ENCODE results near the gene GLYATL1B. TPM values are rescaled to one million over a fixed set of nuclear protein-coding genes. Genes with fewer than 3 reads are reported as not detected.

Gene GLYATL1B
- total and polyA plus RNA-seq, 4 donors = not detected

DNA sequence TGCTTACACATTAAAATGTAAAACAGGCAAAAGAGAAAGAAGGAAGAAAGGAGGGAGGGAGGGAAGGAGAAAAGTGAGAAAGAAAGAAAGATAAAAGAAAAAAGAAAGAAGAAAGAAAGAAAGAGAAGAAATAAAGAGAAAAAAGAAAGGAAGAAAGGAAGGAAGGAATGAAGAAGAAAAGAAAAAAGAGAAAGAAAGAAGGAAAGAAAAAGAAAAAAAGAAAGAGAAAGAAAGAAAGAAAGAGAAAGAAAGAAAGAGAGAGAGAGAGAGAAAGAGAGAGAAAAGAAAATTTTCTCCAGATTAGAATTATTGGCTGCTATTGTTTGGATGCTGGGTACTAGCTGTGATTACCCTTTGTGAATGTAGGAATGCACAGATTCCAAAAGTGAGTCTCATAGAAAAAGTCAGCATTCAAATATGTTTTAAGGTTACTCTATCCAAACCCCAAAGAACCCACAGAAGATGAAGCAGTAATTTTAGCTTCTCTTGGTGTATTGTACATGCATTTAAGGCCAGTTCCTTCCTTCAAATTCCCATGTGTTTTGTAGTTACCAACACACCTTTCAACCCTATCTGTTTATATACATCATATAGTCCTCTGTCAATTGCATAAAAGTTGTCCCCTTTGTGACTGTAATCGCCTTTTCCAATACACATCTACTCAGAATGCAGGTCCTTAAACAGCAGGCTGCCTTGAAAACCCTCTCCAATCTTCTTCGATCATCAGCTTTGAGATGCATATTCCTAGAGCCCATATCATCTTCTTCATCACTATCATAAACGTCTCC, 55.8 kb downstream of the GLYATL1B start:
- H3K9me3 ChIP-seq (ENCODE audit: control insufficient read depth in 4 of 4, low read length in 3 of 4) = no peaks in the 10 kb centered on the region
- H3K27ac ChIP-seq (ENCODE audit: low read depth in 1 of 2, low read length in 2 of 2) = peak overlapping the region; percentile 89 to 98
- no peaks in the 10 kb centered on the region for H3K27me3 ChIP-seq (ENCODE audit: control insufficient read depth in 4 of 4, insufficient read depth in 4 of 4, low read length in 3 of 4)
- 8% methylated on average over 3 of the region's 3 CpGs for WGBS
- peak overlapping the region; percentile 67 to 72 (median 71) for H3K4me3 ChIP-seq (ENCODE audit: low read depth in 1 of 3, low read length in 3 of 3)
- peak overlapping the region; percentile 60 to 87 for H3K9ac ChIP-seq (ENCODE audit: low read depth in 1 of 2, low read length in 2 of 2)
- DNase-seq (ENCODE audit: low spot score) = no peak
- peaks cover 5 to 35% (median 28%) of the 10 kb centered on the region in 4 donors for H3K4me1 ChIP-seq (ENCODE audit: control insufficient read depth in 4 of 4, insufficient read depth in 4 of 4, low read length in 3 of 4)
- peaks cover 0 to 3% (median 0%) of the 10 kb centered on the region in 4 donors for H3K36me3 ChIP-seq (ENCODE audit: control insufficient read depth in 4 of 4, insufficient read depth in 3 of 4, low read depth in 1 of 4, low read length in 3 of 4)
- TF ChIP-seq, protein P1, sequence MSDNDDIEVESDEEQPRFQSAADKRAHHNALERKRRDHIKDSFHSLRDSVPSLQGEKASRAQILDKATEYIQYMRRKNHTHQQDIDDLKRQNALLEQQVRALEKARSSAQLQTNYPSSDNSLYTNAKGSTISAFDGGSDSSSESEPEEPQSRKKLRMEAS (IDR thresholded peaks at IDR 0.05) = no peak
- TF ChIP-seq FOXA1 (IDR thresholded peaks at IDR 0.05) (no peak), YY1 (IDR thresholded peaks at IDR 0.05) (no peak), EGR1 (IDR thresholded peaks at IDR 0.05; ENCODE audit: low read depth in 2 of 2) (no peak), HNF4G (IDR thresholded peaks at IDR 0.05) (no peak), SP1 (IDR thresholded peaks at IDR 0.05) (no peak), RAD21 (IDR thresholded peaks at IDR 0.05) (no peak), HNF4A (conservative IDR thresholded peaks at IDR 0.05) (no peak), FOXA2 (IDR thresholded peaks at IDR 0.05) (no peak), RXRA (IDR thresholded peaks at IDR 0.05) (no peak)
- TF ChIP-seq, protein P2, sequence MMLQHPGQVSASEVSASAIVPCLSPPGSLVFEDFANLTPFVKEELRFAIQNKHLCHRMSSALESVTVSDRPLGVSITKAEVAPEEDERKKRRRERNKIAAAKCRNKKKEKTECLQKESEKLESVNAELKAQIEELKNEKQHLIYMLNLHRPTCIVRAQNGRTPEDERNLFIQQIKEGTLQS (IDR thresholded peaks at IDR 0.05) = no peak
- TF ChIP-seq, protein P3, sequence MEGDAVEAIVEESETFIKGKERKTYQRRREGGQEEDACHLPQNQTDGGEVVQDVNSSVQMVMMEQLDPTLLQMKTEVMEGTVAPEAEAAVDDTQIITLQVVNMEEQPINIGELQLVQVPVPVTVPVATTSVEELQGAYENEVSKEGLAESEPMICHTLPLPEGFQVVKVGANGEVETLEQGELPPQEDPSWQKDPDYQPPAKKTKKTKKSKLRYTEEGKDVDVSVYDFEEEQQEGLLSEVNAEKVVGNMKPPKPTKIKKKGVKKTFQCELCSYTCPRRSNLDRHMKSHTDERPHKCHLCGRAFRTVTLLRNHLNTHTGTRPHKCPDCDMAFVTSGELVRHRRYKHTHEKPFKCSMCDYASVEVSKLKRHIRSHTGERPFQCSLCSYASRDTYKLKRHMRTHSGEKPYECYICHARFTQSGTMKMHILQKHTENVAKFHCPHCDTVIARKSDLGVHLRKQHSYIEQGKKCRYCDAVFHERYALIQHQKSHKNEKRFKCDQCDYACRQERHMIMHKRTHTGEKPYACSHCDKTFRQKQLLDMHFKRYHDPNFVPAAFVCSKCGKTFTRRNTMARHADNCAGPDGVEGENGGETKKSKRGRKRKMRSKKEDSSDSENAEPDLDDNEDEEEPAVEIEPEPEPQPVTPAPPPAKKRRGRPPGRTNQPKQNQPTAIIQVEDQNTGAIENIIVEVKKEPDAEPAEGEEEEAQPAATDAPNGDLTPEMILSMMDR (IDR thresholded peaks at IDR 0.05; ENCODE audit: low read depth, low read length, missing input control) = no peak
- TF ChIP-seq, protein P4, sequence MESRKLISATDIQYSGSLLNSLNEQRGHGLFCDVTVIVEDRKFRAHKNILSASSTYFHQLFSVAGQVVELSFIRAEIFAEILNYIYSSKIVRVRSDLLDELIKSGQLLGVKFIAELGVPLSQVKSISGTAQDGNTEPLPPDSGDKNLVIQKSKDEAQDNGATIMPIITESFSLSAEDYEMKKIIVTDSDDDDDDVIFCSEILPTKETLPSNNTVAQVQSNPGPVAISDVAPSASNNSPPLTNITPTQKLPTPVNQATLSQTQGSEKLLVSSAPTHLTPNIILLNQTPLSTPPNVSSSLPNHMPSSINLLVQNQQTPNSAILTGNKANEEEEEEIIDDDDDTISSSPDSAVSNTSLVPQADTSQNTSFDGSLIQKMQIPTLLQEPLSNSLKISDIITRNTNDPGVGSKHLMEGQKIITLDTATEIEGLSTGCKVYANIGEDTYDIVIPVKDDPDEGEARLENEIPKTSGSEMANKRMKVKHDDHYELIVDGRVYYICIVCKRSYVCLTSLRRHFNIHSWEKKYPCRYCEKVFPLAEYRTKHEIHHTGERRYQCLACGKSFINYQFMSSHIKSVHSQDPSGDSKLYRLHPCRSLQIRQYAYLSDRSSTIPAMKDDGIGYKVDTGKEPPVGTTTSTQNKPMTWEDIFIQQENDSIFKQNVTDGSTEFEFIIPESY (IDR thresholded peaks at IDR 0.05) = no peak

DNA sequence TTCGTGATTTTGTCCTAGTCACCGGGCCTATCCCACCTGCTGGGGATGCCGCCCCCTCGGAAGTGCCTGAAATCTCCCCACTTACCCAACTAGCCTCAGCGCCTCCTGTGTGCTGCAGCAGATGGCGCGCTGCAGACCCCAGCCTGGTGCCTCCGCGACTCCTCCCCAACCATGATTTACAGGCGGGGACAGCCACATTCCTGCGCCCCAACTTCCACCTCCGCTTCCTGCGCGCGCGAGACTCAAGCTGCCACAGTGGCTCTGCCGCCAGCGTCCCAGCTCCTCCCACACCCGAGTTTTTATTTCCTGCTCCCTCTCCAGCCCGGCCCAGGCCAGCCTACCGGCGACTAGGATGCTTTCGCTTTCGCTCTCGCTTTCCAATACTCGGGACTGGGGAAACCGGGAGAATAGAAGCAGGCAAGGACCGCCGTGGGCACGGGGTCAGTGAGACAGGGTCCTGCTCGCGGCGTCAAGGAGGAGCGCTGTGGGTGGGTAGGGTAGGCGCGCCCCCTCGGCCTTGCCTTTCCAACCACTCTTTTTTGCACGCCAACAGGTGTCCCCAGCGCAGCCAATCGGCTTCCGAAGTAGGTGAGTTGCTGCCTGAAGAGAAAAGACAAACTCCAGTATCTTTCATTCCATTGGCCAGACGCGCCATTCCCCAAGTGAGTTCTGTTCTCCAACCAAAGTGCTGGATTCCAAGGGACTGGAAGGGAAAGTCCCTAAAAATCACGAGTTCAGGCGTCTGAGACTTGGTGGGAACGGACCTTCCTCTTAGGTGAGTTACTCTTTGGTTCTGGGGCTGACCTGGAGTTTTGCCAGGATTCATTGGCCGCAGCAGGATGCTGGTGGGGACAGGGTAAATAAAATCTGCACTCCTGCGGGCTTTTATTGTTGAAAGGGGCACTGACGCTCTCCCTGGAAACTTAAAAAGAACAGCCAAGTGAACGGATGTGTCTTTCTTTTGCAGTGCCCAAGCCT, 56.7 kb downstream of the GLYATL1B start, which contains the start of gene FAM111A:
Gene FAM111A (plus strand): TSS at position 327 of the 978 bp plus-strand sequence. CDS start 6,017 bp downstream, outside the sequence.
- DNase-seq (ENCODE audit: low spot score) = peak; percentile 76
- TF ChIP-seq RAD21 (IDR thresholded peaks at IDR 0.05) (peak in 1 of 2 donors; percentile 34), FOXA2 (IDR thresholded peaks at IDR 0.05) (no peak), EGR1 (IDR thresholded peaks at IDR 0.05; ENCODE audit: low read depth in 2 of 2) (peak in 1 of 2 donors; percentile 30), GABPA (IDR thresholded peaks at IDR 0.05 in 1 of 2, conservative IDR thresholded peaks at IDR 0.05 in 1 of 2) (peak; percentile 24 to 83), FOXA1 (IDR thresholded peaks at IDR 0.05) (peak; percentile 21), HNF4A (conservative IDR thresholded peaks at IDR 0.05) (peak in 1 of 2 donors; percentile 14), NR2F2 (IDR thresholded peaks at IDR 0.05) (peak; percentile 41), TAF1 (conservative IDR thresholded peaks at IDR 0.05) (peak; percentile 77), JUND (IDR thresholded peaks at IDR 0.05) (no peak), YY1 (IDR thresholded peaks at IDR 0.05) (peak; percentile 64)
- TF ChIP-seq, protein P1 (IDR thresholded peaks at IDR 0.05) = peak; percentile 60
- TF ChIP-seq, protein P4 (IDR thresholded peaks at IDR 0.05) = peak; percentile 96
- TF ChIP-seq, protein P3 (IDR thresholded peaks at IDR 0.05; ENCODE audit: low read depth, low read length, missing input control) = peak; percentile 16
- TF ChIP-seq, protein P2 (IDR thresholded peaks at IDR 0.05) = no peak

More for the DNA sequence above, 56.7 kb downstream of the GLYATL1B start, which contains the start of gene FAM111A:
- H3K36me3 ChIP-seq (ENCODE audit: control insufficient read depth in 4 of 4, insufficient read depth in 3 of 4, low read depth in 1 of 4, low read length in 3 of 4) = peaks cover 0 to 3% (median 0%) of the 10 kb centered on the region in 4 donors
- peak within 1 kb of the TSS; percentile 67 to 72 (median 71) for H3K4me3 ChIP-seq (ENCODE audit: low read depth in 1 of 3, low read length in 3 of 3)
- no peaks in the 10 kb centered on the region for H3K9me3 ChIP-seq (ENCODE audit: control insufficient read depth in 4 of 4, low read length in 3 of 4)
- H3K9ac ChIP-seq (ENCODE audit: low read depth in 1 of 2, low read length in 2 of 2) = peak within 1 kb of the TSS; percentile 84 to 87
- peaks cover 5 to 35% (median 28%) of the 10 kb centered on the region in 4 donors for H3K4me1 ChIP-seq (ENCODE audit: control insufficient read depth in 4 of 4, insufficient read depth in 4 of 4, low read length in 3 of 4)
- no peaks in the 10 kb centered on the region for H3K27me3 ChIP-seq (ENCODE audit: control insufficient read depth in 4 of 4, insufficient read depth in 4 of 4, low read length in 3 of 4)
- WGBS = under 1% methylated on average over 50 of the region's 50 CpGs
- peak within 1 kb of the TSS; percentile 89 to 98 for H3K27ac ChIP-seq (ENCODE audit: low read depth in 1 of 2, low read length in 2 of 2)
